Measurements from ENCODE around the gene COMP. TPM values are rescaled to one million over a fixed set of nuclear protein-coding genes. Genes with fewer than 3 reads are reported as not detected.

Gene COMP
- total RNA-seq, 1 experiment from 2014 or later = 0.69 TPM

- Histone ChIP-seq H3K27me3 (ENCODE audit: control insufficient read depth, insufficient read depth, low read length) (no peaks in the 10 kb centered on the region), H3K36me3 (ENCODE audit: control insufficient read depth, insufficient read depth, low read length) (no peaks in the 10 kb centered on the region), H3K4me3 (ENCODE audit: low read depth in 2 of 2, low read length in 2 of 2) (no peak overlapping the region), H3K9me3 (ENCODE audit: control insufficient read depth, insufficient read depth, low read depth, low read length) (no peaks in the 10 kb centered on the region), H3K4me1 (ENCODE audit: control insufficient read depth, insufficient read depth, low read length) (no peaks in the 10 kb centered on the region), H3K27ac (ENCODE audit: low read length) (no peak overlapping the region)
- BruUV-seq (replicated peaks) = no TSS peak
- ATAC-seq (no peak), DNase-seq (ENCODE audit: low read depth, low spot score) (no peak)
- intact Hi-C loops (cut with micrococcal nuclease; ENCODE audit: unreplicated experiment) = loop anchor here (10.0 kb wide), 1 partner anchor 63 kb away; no protein-coding TSS in a partner anchor
- ChIA-PET CTCF (no interaction called here), POLR2A (no interaction called here)
- TF ChIP-seq SIN3A (IDR thresholded peaks at IDR 0.05; ENCODE audit: borderline replicate concordance, insufficient read depth, low read depth, low read length) (no peak), POLR2AphosphoS5 (IDR thresholded peaks at IDR 0.05; ENCODE audit: low read depth, low read length) (no peak), TCF7L2 (IDR thresholded peaks at IDR 0.05; ENCODE audit: low read depth, low read length) (no peak), CTCF (IDR thresholded peaks at IDR 0.05) (no peak), REST (IDR thresholded peaks at IDR 0.05; ENCODE audit: insufficient read depth in 1 of 2, low read depth in 2 of 2, low read length in 1 of 2) (no peak)
- in situ Hi-C loops (cut with HindIII; ENCODE audit: low pct_unique_long_range_greater_than_20kb, low sequenced_read_pairs) = no loop called here
Measured at GRCh38 chr19:18781885-18782527, 9.1 kb downstream of the COMP start.

- H3K4me3 ChIP-seq (ENCODE audit: low read depth in 2 of 2, low read length in 2 of 2) = no peak overlapping the region
- ATAC-seq (no peak), DNase-seq (ENCODE audit: low read depth, low spot score) (no peak)
- no peaks in the 10 kb centered on the region for H3K36me3 ChIP-seq (ENCODE audit: control insufficient read depth, insufficient read depth, low read length)
- H3K9me3 ChIP-seq (ENCODE audit: control insufficient read depth, insufficient read depth, low read depth, low read length) = no peaks in the 10 kb centered on the region
- POLR2A ChIA-PET = no interaction called here
- H3K27ac ChIP-seq (ENCODE audit: low read length) = no peak overlapping the region
- H3K4me1 ChIP-seq (ENCODE audit: control insufficient read depth, insufficient read depth, low read length) = no peaks in the 10 kb centered on the region
- no peaks in the 10 kb centered on the region for H3K27me3 ChIP-seq (ENCODE audit: control insufficient read depth, insufficient read depth, low read length)
- CTCF ChIA-PET = interaction anchor here (0.6 kb wide), 1 partner anchor 66 kb away, joined by 5 read pairs; no protein-coding TSS in a partner anchor
- in situ Hi-C loops (cut with HindIII; ENCODE audit: low pct_unique_long_range_greater_than_20kb, low sequenced_read_pairs) (no loop called here), intact Hi-C loops (cut with micrococcal nuclease; ENCODE audit: unreplicated experiment) (loop anchor here (10.0 kb wide), 1 partner anchor 64 kb away; no protein-coding TSS in a partner anchor)
- BruUV-seq (replicated peaks) = no TSS peak
- TF ChIP-seq SIN3A (IDR thresholded peaks at IDR 0.05; ENCODE audit: borderline replicate concordance, insufficient read depth, low read depth, low read length) (no peak), CTCF (IDR thresholded peaks at IDR 0.05) (no peak; the same call in 1 of the 2 replicates), POLR2AphosphoS5 (IDR thresholded peaks at IDR 0.05; ENCODE audit: low read depth, low read length) (no peak), TCF7L2 (IDR thresholded peaks at IDR 0.05; ENCODE audit: low read depth, low read length) (no peak), REST (IDR thresholded peaks at IDR 0.05; ENCODE audit: insufficient read depth in 1 of 2, low read depth in 2 of 2, low read length in 1 of 2) (no peak)
Measured at GRCh38 chr19:18781047-18781600, 10.0 kb downstream of the COMP start.
